GM20000 (cell line): Measurements from ENCODE around the gene CNPY1.

Experiments
- DNase-seq: peaks from one replicate; pipeline ENCODE4 v3.0.0; 2012; ENCODE audit warnings: low spot score
- CTCF ChIP-seq: IDR thresholded peaks from 2 replicates; pipeline ENCODE4 v1.5.1; 2012; ENCODE audit warnings: mild to moderate bottlenecking, control low read depth; ENCODE audit errors: extremely low read depth, missing control alignments

Gene CNPY1

GRCh38 chr7:155508376-155509358 is 37.7 kb downstream of the CNPY1 start:
- DNase-seq: no peak
- TF ChIP-seq CTCF: no peak

GRCh38 chr7:155507576-155507975 is 38.8 kb downstream of the CNPY1 start:
- no peak for DNase-seq
- no peak for TF ChIP-seq CTCF

DNA sequence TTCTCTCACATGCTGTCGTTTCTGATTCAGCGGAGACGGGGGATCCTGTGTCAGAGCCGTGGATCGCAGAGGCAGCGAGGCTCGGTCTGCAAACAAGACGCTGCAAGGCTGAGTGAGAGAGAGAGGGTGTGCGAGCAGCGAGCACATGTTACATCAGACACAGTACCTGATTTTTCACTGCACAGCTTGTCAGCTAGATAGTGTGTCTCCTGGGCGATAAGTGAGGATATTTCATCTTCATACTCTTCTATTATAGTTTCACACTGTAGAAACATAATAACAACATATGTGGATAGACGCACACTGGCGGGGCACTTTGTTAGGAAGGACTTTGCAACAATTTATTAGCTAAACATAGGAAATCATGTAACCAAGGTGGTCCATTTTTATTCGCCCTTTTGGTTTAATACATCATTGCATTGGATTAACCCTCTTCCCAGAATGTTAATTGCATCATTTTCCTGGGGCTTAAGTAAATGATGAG is 39.5 kb downstream of the CNPY1 start:
- DNase-seq: no peak
- TF ChIP-seq CTCF: no peak

DNA sequence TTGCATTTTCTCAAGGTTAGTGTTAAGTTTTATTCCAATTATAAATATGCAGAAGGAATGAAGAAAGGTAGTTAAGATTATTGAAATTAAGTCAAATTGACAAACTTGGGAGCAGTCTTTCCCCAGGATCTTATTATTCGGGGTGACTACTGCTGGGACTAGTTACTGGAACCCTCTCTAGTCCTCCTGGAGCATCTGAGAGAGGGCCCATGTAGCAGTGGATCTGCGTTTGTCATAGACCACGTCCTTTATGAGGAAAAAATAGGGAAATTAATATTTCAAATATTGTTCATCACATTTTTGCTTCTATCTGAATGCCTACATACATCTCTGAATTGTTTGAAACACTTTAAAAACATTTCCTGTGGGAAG is 41.0 kb downstream of the CNPY1 start:
- no peak for TF ChIP-seq CTCF
- no peak for DNase-seq

DNA sequence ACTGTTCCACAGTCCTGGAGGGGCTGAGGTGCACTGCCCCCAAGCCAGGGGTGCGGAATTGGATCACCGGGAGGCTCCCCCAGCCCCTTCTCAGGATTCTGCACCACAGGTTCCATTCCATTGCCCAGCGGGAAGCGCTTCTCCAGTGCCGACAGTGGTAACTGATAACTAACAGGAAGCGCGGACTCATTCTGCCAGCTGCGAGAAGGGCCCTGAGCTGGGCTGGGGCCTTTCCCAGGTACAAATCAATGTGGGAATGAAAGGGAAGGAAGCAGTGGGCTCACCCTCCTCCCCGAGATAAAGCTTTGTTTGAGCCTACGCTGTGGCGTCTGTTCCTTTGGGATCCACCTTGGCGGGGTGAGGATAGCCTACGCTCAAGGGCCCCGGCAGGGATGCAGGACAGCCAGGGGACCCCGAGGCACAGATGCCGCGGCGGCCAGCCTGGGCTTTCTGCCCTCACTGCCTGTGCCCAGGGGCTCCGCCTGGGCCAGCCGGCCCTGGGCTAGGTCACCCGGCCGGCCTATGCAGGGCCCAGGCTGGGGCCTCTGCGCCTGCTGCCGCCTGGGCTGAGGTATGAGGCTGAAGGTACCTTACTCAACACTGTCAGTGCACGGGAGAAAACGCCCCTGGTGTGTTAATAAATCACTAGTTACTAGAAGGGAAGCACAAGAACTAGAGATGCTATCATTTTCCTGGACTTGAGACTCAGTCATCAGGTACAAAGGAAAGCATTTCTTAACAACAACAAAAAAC is 49.0 kb downstream of the CNPY1 start:
- TF ChIP-seq CTCF: no peak

GRCh38 chr7:155496267-155497005 is 49.9 kb downstream of the CNPY1 start:
- DNase-seq: no peak

More for the DNA sequence above, 49.0 kb downstream of the CNPY1 start:
- DNase-seq: no peak

More at GRCh38 chr7:155496267-155497005, 49.9 kb downstream of the CNPY1 start:
- TF ChIP-seq CTCF: no peak
